SH-SY5Y (cell line): Measurements from ENCODE around the gene TRIOBP.

ENCODE experiments used
- GATA2 ChIP-seq: IDR thresholded peaks from 2 replicates; pipeline ENCODE4 v1.6.1; 2011; ENCODE audit warnings: mild to moderate bottlenecking, low read depth, low read length
- GATA3 ChIP-seq: IDR thresholded peaks from 2 replicates; pipeline ENCODE4 v1.6.1; 2011; ENCODE audit warnings: low read depth, mild to moderate bottlenecking, low read length, moderate library complexity

TRIOBP gene

GRCh38 chr22:37747080-37747714 lies 50.3 kb downstream of the TRIOBP start:
- TF ChIP-seq GATA2 = no peak

DNA sequence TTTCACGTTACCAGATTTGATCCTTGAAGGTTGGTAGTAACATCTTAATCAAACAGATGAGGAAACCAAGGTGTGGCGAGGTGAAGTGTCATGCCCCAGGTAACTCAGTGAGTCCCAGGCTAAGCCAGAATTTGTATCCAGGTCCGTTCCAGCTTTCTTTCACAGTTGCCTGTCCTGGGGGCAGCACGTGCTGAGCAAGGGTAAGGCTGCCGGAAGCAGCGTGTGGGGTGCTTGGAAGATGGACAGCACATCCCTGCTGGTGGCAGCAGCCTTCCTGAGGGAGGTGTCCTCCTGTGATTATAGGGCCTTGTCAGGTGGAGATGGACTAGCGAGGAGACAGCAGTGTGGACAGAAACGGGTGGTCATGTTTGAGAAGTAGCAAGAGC lies 50.9 kb downstream of the TRIOBP start:
- TF ChIP-seq GATA2 = no peak
- TF ChIP-seq GATA3 = no peak

DNA sequence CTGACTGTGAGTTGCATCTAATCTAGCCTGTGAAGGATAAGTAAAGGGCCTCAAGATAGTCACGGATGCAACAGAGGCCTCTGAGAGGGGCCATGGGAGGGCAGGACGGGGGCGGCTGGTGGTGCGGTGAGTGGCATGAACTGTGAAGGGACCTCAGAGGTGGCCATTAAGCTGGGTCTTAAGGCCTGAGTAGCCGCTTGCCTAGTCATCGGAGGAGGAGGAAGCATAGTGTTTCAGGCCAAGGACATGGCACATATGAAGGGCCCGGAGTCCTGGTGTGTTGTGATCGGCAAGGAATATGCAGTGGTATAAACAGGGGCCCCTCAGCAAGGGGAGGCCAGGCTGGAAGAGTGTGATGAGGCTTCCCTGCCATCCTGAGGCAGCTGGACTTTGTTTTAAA lies 51.8 kb downstream of the TRIOBP start:
- TF ChIP-seq GATA2 (no peak), GATA3 (no peak)

GRCh38 chr22:37749226-37749625 lies 52.4 kb downstream of the TRIOBP start:
- TF ChIP-seq GATA3 = no peak
- no peak for TF ChIP-seq GATA2

DNA sequence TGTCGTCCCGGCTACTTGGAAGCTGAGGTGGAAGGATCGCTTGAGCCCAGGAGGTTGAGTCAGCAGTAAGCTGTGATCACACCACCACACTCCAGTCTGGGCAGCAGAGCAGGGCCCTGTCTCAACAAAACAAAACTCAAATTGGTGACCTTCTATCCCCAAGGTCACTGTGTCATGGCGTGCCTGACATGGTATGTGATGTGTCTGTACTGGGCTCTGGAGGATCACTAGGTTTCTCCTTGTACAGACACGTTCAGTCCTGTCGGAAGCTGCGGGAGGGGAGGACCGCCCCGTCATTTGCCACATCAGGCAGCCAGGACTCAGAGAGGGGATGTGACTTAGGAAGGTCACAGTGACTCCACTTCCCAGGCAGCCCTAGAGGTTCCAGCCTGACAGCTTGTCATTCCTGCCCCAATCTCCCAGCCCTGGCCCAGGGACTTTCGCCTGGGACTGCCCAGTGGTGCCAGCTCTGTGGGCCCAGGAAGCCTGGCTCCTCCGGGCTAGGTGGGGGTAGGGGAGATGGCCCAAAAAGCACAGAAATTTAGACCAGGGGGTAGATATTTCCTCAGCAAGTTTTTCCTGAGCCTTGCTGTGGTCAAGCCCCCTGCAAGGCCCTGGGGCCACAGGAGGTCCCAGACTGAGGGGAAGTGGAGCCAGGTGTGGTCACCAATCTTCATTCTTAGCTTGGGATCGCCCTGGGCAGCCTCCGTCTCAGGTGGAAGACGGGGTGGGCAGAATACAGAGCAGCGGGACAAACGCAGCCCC lies 53.2 kb downstream of the TRIOBP start:
- TF ChIP-seq GATA3 (no peak), GATA2 (no peak)

GRCh38 chr22:37750596-37751162 lies 53.8 kb downstream of the TRIOBP start:
- TF ChIP-seq GATA2 (no peak), GATA3 (no peak)

GRCh38 chr22:37751449-37752188 lies 54.8 kb downstream of the TRIOBP start:
- TF ChIP-seq GATA3 = no peak
- no peak for TF ChIP-seq GATA2

- TF ChIP-seq GATA3 = no peak
- no peak for TF ChIP-seq GATA2
Observed at GRCh38 chr22:37752189-37753087, 55.6 kb downstream of the TRIOBP start.

- TF ChIP-seq GATA3 = no peak
- TF ChIP-seq GATA2 = no peak
Observed at GRCh38 chr22:37753746-37754145, 56.9 kb downstream of the TRIOBP start.

- TF ChIP-seq GATA2 (no peak), GATA3 (no peak)
Observed at GRCh38 chr22:37757663-37758062, 60.8 kb downstream of the TRIOBP start.

GRCh38 chr22:37758694-37759093 lies 61.8 kb downstream of the TRIOBP start:
- no peak for TF ChIP-seq GATA3
- no peak for TF ChIP-seq GATA2

GRCh38 chr22:37759281-37759680 lies 62.4 kb downstream of the TRIOBP start:
- TF ChIP-seq GATA2 = no peak
- no peak for TF ChIP-seq GATA3

DNA sequence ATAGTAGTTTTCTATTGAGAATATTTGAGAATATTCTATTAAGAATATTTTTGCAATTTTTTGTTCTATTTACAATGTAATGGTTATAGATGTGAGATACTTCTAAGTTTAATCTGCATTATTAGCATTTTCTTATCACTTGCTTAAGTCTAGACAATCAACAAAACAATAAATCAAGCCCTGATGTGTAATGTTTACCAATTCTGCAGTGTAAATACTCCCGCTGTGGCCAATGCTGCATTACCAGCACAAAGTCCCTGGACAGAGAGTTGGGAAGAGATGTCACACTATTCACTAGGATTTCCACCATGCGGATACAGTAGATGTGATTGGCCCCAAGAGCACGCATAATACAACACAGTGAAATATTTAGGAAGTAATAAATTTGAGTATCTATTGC lies 63.3 kb downstream of the TRIOBP start:
- TF ChIP-seq GATA2 = no peak
- TF ChIP-seq GATA3 = no peak

GRCh38 chr22:37762389-37762836 lies 65.6 kb downstream of the TRIOBP start:
- TF ChIP-seq GATA3 (no peak), GATA2 (no peak)
